HG03520 (cell line): ENCODE results near the gene SIM2.

Source experiments
- ATAC-seq: cut with Tn5 transposase; IDR thresholded peaks from one replicate; pipeline ENCODE4 v1.9.1; 2021; ENCODE audit warnings: mild to moderate bottlenecking, moderate library complexity; ENCODE audit not compliant: unreplicated experiment

SIM2 gene

GRCh38 chr21:36699546-36700294 lies 805 bp downstream of the SIM2 start:
- no peak for ATAC-seq

- ATAC-seq = no peak
Measured at GRCh38 chr21:36700295-36700970, 1.5 kb downstream of the SIM2 start.

GRCh38 chr21:36700971-36701755 lies 2.2 kb downstream of the SIM2 start:
- no peak for ATAC-seq

- no peak for ATAC-seq
Measured at GRCh38 chr21:36701756-36702621, 3.1 kb downstream of the SIM2 start.

GRCh38 chr21:36702622-36702968 lies 3.7 kb downstream of the SIM2 start:
- ATAC-seq = no peak

- ATAC-seq = no peak
Measured at GRCh38 chr21:36703123-36703522, 4.2 kb downstream of the SIM2 start.

- no peak for ATAC-seq
Measured at GRCh38 chr21:36703626-36704280, 4.8 kb downstream of the SIM2 start.

GRCh38 chr21:36704281-36704957 lies 5.5 kb downstream of the SIM2 start:
- ATAC-seq = no peak

- ATAC-seq = no peak
Measured at GRCh38 chr21:36704958-36705678, 6.2 kb downstream of the SIM2 start.

GRCh38 chr21:36705679-36706481 lies 7.0 kb downstream of the SIM2 start:
- ATAC-seq = no peak

- ATAC-seq = no peak
Measured at GRCh38 chr21:36706482-36706852, 7.6 kb downstream of the SIM2 start.

GRCh38 chr21:36706951-36707762 lies 8.2 kb downstream of the SIM2 start:
- ATAC-seq = no peak

- ATAC-seq = no peak
Measured at GRCh38 chr21:36707763-36708285, 8.9 kb downstream of the SIM2 start.

- no peak for ATAC-seq
Measured at GRCh38 chr21:36708286-36709029, 9.5 kb downstream of the SIM2 start.

GRCh38 chr21:36709030-36709867 lies 10.3 kb downstream of the SIM2 start:
- ATAC-seq = no peak
